Measurements from ENCODE around the gene KCTD4.
"Not testable (repeated sequence)": the region's sequence is repeated elsewhere in the genome, so short reads cannot be mapped to it uniquely, and the experiment has no call there.

KCTD4 gene

GRCh38 chr13:45191874-45192273, 9.0 kb downstream of the KCTD4 start:
- no peaks in the 10 kb centered on the region for H3K27me3 ChIP-seq (ENCODE audit: control insufficient read depth in 1 of 2, insufficient read depth in 2 of 2, low read length in 2 of 2)

GRCh38 chr13:45189511-45189910, 11.3 kb downstream of the KCTD4 start:
- not testable (repeated sequence) for H3K27ac ChIP-seq (ENCODE audit: low read depth, low read length); H3K4me3 ChIP-seq (ENCODE audit: low read depth in 1 of 2, low read length in 2 of 2); H3K27me3 ChIP-seq (ENCODE audit: control insufficient read depth in 1 of 2, insufficient read depth in 2 of 2, low read length in 2 of 2); H3K36me3 ChIP-seq (ENCODE audit: insufficient read depth, low read length); H3K4me1 ChIP-seq (ENCODE audit: insufficient read depth, low read length); H3K9me3 ChIP-seq (ENCODE audit: low read length); H3K9ac ChIP-seq (ENCODE audit: low read length)

More at GRCh38 chr13:45191874-45192273, 9.0 kb downstream of the KCTD4 start:
- Histone ChIP-seq H3K36me3 (ENCODE audit: insufficient read depth, low read length) (no peaks in the 10 kb centered on the region), H3K27ac (ENCODE audit: low read depth, low read length) (no peak overlapping the region), H3K4me1 (ENCODE audit: insufficient read depth, low read length) (peaks cover 12% of the 10 kb centered on the region), H3K9ac (ENCODE audit: low read length) (no peak overlapping the region), H3K9me3 (ENCODE audit: low read length) (no peaks in the 10 kb centered on the region), H3K4me3 (ENCODE audit: low read depth in 1 of 2, low read length in 2 of 2) (no peak overlapping the region)

- H3K9me3 ChIP-seq (ENCODE audit: low read length); H3K36me3 ChIP-seq (ENCODE audit: insufficient read depth, low read length); H3K4me1 ChIP-seq (ENCODE audit: insufficient read depth, low read length); H3K27ac ChIP-seq (ENCODE audit: low read depth, low read length); H3K4me3 ChIP-seq (ENCODE audit: low read depth in 1 of 2, low read length in 2 of 2); H3K27me3 ChIP-seq (ENCODE audit: control insufficient read depth in 1 of 2, insufficient read depth in 2 of 2, low read length in 2 of 2); H3K9ac ChIP-seq (ENCODE audit: low read length): not testable (repeated sequence)
These were observed 11.8 kb downstream of the KCTD4 start for GRCh38 chr13:45189077-45189476.

DNA sequence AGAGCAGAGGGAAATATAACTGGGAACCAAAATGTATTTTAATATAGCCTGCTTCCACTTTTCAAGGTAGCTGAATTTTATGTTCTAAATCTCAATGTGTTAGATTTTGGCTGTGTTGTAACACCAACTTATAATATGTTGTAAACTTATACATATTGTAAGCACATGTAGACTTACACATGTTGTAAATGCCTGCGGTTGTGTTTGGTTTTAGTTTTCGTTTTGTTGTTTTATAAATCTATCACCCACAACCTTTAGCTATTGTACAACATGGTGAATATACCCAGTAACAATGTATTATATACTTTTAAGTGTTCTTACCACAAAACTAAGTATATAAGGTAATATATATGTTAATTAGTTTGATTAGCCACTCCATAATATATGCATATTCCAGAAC, 15.6 kb downstream of the KCTD4 start:
- Histone ChIP-seq H3K27me3 (ENCODE audit: control insufficient read depth in 1 of 2, insufficient read depth in 2 of 2, low read length in 2 of 2) (no peaks in the 10 kb centered on the region), H3K9ac (ENCODE audit: low read length) (no peak overlapping the region), H3K27ac (ENCODE audit: low read depth, low read length) (no peak overlapping the region), H3K36me3 (ENCODE audit: insufficient read depth, low read length) (no peaks in the 10 kb centered on the region), H3K4me3 (ENCODE audit: low read depth in 1 of 2, low read length in 2 of 2) (no peak overlapping the region), H3K9me3 (ENCODE audit: low read length) (no peaks in the 10 kb centered on the region), H3K4me1 (ENCODE audit: insufficient read depth, low read length) (no peaks in the 10 kb centered on the region)

DNA sequence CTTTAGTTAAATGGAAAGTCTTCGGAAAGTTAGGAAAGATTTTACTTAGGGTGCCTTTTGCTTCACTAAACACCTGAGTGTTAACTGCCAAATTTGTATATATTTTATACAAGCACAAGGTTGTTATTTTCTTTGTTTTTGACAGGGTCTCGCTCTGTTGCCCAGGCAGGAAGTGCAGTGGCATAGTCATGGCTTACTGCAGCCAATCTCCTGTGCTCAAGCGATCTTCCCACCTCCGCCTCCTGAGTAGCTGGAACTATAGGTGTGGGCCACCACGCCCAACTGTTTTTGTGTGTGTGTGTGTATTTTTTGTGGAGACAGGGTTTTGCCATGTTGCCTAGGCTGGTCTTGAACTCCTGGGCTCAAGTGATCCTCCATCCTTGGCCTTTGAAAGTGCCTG, 16.2 kb downstream of the KCTD4 start:
- Histone ChIP-seq H3K27ac (ENCODE audit: low read depth, low read length) (no peak overlapping the region), H3K4me3 (ENCODE audit: low read depth in 1 of 2, low read length in 2 of 2) (no peak overlapping the region), H3K36me3 (ENCODE audit: insufficient read depth, low read length) (no peaks in the 10 kb centered on the region), H3K9ac (ENCODE audit: low read length) (no peak overlapping the region), H3K27me3 (ENCODE audit: control insufficient read depth in 1 of 2, insufficient read depth in 2 of 2, low read length in 2 of 2) (no peaks in the 10 kb centered on the region), H3K9me3 (ENCODE audit: low read length) (no peaks in the 10 kb centered on the region), H3K4me1 (ENCODE audit: insufficient read depth, low read length) (no peaks in the 10 kb centered on the region)

DNA sequence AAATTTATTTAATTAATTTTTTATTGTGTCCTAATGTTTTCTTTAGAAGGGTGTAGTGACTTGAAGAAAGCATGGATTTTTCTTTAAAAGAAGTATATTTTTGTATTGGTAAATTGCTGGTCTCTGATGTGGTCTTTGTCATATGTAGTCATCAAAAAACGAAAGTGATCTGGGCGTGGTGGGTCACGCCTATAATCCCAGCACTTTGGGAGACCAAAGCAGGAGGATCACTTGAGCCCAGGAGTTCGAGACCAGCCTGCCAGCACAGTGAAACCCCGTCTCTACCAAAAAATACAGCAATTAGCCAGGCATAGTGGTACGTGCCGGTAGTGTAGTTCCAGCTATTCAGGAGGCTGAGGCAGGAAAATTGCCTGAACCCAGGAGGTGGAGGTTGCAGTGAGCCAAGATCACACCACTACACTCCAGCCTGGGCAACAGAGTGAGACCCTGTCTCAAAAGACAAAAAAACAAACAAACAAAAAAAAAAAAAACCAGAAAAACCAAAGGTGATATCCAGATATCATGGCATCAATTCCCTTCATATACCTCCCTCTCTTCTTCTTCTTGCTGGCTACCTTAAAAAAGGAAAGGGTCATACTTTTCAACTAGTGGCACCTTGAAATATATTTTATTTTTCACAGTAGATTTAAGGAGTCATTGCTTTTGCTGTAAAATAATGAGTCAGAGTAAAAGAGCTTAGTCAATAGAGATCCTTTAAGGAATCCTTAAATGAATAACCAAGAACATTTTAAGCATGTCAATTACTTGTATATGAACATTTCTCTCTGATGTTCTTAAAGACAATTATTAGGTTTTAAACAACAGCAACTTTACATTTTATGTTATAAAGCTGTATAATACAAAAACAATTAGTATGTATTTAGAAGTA, 19.9 kb downstream of the KCTD4 start:
- Histone ChIP-seq H3K27me3 (ENCODE audit: control insufficient read depth in 1 of 2, insufficient read depth in 2 of 2, low read length in 2 of 2) (no peaks in the 10 kb centered on the region), H3K4me3 (ENCODE audit: low read depth in 1 of 2, low read length in 2 of 2) (no peak overlapping the region), H3K9ac (ENCODE audit: low read length) (no peak overlapping the region)

GRCh38 chr13:45180303-45180702, 20.5 kb downstream of the KCTD4 start:
- H3K9ac ChIP-seq (ENCODE audit: low read length), result no peak overlapping the region
- no peak overlapping the region for H3K27ac ChIP-seq (ENCODE audit: low read depth, low read length)
- no peaks in the 10 kb centered on the region for H3K36me3 ChIP-seq (ENCODE audit: insufficient read depth, low read length)
- no peaks in the 10 kb centered on the region for H3K27me3 ChIP-seq (ENCODE audit: control insufficient read depth in 1 of 2, insufficient read depth in 2 of 2, low read length in 2 of 2)
- no peak overlapping the region for H3K4me3 ChIP-seq (ENCODE audit: low read depth in 1 of 2, low read length in 2 of 2)
- H3K9me3 ChIP-seq (ENCODE audit: low read length), result no peaks in the 10 kb centered on the region
- peaks cover 10% of the 10 kb centered on the region for H3K4me1 ChIP-seq (ENCODE audit: insufficient read depth, low read length)

More for the DNA sequence above, 19.9 kb downstream of the KCTD4 start:
- no peaks in the 10 kb centered on the region for H3K36me3 ChIP-seq (ENCODE audit: insufficient read depth, low read length)
- H3K9me3 ChIP-seq (ENCODE audit: low read length), result no peaks in the 10 kb centered on the region
- H3K4me1 ChIP-seq (ENCODE audit: insufficient read depth, low read length), result peaks cover 10% of the 10 kb centered on the region
- no peak overlapping the region for H3K27ac ChIP-seq (ENCODE audit: low read depth, low read length)

DNA sequence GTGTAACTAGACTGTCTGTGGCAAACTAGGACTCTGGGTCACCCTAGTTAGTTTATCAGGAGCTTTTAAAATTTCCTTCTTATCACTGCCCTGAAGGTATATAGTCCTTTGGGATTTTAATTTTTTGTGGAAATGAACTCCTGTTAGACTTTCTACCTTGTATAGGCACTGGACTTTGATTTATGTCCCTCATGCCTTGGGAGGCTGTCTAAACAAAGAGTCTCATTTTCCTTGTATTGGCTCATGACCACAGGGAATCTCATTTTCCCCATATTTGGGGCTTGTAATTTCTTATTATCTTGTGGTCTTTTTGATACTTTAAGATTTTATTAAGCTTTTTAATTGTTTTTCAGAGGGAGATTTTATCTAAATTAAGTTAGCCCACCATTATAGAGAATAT, 21.4 kb downstream of the KCTD4 start:
- no peaks in the 10 kb centered on the region for H3K9me3 ChIP-seq (ENCODE audit: low read length)
- H3K36me3 ChIP-seq (ENCODE audit: insufficient read depth, low read length), result no peaks in the 10 kb centered on the region
- no peak overlapping the region for H3K4me3 ChIP-seq (ENCODE audit: low read depth in 1 of 2, low read length in 2 of 2)
- H3K9ac ChIP-seq (ENCODE audit: low read length), result no peak overlapping the region
- no peaks in the 10 kb centered on the region for H3K27me3 ChIP-seq (ENCODE audit: control insufficient read depth in 1 of 2, insufficient read depth in 2 of 2, low read length in 2 of 2)
- no peak overlapping the region for H3K27ac ChIP-seq (ENCODE audit: low read depth, low read length)
- H3K4me1 ChIP-seq (ENCODE audit: insufficient read depth, low read length), result peaks cover 10% of the 10 kb centered on the region

DNA sequence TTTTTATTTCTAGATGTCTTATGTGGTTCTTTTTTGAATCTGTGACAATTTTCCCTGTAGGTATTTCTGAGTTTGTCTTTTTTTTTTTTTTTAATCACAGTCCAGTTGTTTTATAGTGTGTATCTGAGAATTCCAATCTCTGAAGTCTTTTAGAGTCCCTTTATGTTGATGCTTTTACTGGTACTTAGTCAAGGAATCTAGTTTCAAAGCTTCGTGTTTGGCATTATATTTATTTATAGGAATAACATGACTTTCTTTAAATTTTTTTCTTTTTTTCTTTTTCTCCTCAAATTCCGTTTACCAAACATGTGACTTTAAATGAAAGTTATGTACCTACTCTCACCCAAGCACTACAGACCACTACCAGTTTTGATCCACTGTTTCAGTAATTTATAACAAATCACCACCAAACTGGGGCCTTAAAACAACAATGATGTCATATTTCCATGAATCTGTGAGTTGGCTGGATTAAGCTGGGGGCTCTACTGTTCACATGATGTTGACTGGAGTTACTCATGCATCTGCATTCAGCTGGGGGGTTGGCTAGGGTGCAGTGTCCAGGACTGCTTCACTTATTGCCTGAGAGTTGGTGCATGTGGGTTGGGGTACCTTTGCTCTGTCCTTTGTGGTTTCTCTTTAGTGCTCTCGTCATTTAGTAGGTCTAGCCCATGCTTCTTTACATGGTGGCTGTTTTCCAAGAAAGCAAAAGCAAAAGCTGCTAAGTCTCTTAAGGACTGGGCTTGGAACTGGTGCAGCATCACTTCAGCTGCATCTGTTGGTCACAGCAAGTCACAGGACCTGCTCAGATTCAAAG, 22.3 kb downstream of the KCTD4 start:
- peaks cover 10% of the 10 kb centered on the region for H3K4me1 ChIP-seq (ENCODE audit: insufficient read depth, low read length)
- no peak overlapping the region for H3K27ac ChIP-seq (ENCODE audit: low read depth, low read length)
- H3K36me3 ChIP-seq (ENCODE audit: insufficient read depth, low read length), result no peaks in the 10 kb centered on the region
- H3K9me3 ChIP-seq (ENCODE audit: low read length), result no peaks in the 10 kb centered on the region
- H3K27me3 ChIP-seq (ENCODE audit: control insufficient read depth in 1 of 2, insufficient read depth in 2 of 2, low read length in 2 of 2), result no peaks in the 10 kb centered on the region
- no peak overlapping the region for H3K9ac ChIP-seq (ENCODE audit: low read length)
- no peak overlapping the region for H3K4me3 ChIP-seq (ENCODE audit: low read depth in 1 of 2, low read length in 2 of 2)

DNA sequence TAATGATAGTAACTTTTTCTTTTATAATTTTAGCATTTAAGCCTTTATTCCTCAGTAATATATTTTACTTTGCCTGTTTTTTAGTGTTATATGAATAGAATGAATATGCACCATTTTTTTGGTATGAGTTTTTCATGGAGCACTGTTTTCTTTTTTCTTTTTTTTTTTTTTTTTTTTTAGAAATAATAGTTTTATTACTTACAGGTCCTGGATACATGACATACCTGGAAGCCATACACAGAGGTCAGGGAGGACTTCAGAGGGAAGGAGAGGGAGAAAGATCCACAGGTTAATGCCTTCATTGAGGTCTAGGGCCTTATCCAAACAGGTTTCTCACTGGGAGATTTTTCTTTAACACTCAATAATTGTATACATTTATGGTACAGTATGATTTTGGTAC, 26.4 kb downstream of the KCTD4 start:
- no peaks in the 10 kb centered on the region for H3K36me3 ChIP-seq (ENCODE audit: insufficient read depth, low read length)
- H3K9me3 ChIP-seq (ENCODE audit: low read length), result no peaks in the 10 kb centered on the region
- H3K4me1 ChIP-seq (ENCODE audit: insufficient read depth, low read length), result peaks cover 10% of the 10 kb centered on the region
- H3K4me3 ChIP-seq (ENCODE audit: low read depth in 1 of 2, low read length in 2 of 2), result no peak overlapping the region
- H3K27me3 ChIP-seq (ENCODE audit: control insufficient read depth in 1 of 2, insufficient read depth in 2 of 2, low read length in 2 of 2), result no peaks in the 10 kb centered on the region
- H3K9ac ChIP-seq (ENCODE audit: low read length), result no peak overlapping the region
- H3K27ac ChIP-seq (ENCODE audit: low read depth, low read length), result no peak overlapping the region

DNA sequence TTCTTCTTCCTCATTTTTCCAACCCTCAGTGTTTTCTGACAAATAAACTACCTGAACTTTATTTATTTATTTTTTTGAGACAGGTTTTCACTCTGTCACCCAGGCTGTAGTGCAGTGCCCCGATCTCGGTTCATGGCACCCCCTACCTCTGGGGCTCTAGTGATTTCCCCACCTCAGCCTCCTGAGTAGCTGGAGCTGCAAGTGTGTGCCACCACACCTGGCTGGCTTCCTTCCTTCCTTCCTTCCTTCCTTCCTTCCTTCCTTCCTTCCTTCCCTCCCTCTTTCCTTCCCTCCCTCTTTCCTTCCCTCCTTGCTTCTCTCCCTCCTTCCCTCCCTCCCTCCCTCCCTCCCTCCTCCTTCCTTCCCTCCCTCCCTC, 32.3 kb downstream of the KCTD4 start:
- H3K27ac ChIP-seq (ENCODE audit: low read depth, low read length), result no peak overlapping the region
- H3K9me3 ChIP-seq (ENCODE audit: low read length), result no peaks in the 10 kb centered on the region
- no peak overlapping the region for H3K4me3 ChIP-seq (ENCODE audit: low read depth in 1 of 2, low read length in 2 of 2)
- no peaks in the 10 kb centered on the region for H3K27me3 ChIP-seq (ENCODE audit: control insufficient read depth in 1 of 2, insufficient read depth in 2 of 2, low read length in 2 of 2)
- H3K4me1 ChIP-seq (ENCODE audit: insufficient read depth, low read length), result peaks cover 6% of the 10 kb centered on the region
- H3K9ac ChIP-seq (ENCODE audit: low read length), result no peak overlapping the region
- no peaks in the 10 kb centered on the region for H3K36me3 ChIP-seq (ENCODE audit: insufficient read depth, low read length)
